ENCODE measurements around the gene FRY. TPM values are rescaled to one million over a fixed set of nuclear protein-coding genes. Genes with fewer than 3 reads are reported as not detected.

FRY gene
- total RNA-seq, 2 donors from 2014 or later, result 32.0 to 45.4 TPM

- ATAC-seq (no peak), DNase-seq (no peak)
- Histone ChIP-seq H3K9me3 (no peaks in the 10 kb centered on the region), H3K4me3 (no peak overlapping the region), H3K4me1 (no peaks in the 10 kb centered on the region), H3K27ac (no peak overlapping the region), H3K27me3 (no peaks in the 10 kb centered on the region), H3K36me3 (replicated peaks in 1 of 2; ENCODE audit: insufficient read depth in 1 of 2, low read depth in 2 of 2) (peaks cover 1 to 17% of the 10 kb centered on the region in 2 donors)
- no peak for TF ChIP-seq POLR2A (IDR thresholded peaks at IDR 0.05)
- TF ChIP-seq, protein P1, sequence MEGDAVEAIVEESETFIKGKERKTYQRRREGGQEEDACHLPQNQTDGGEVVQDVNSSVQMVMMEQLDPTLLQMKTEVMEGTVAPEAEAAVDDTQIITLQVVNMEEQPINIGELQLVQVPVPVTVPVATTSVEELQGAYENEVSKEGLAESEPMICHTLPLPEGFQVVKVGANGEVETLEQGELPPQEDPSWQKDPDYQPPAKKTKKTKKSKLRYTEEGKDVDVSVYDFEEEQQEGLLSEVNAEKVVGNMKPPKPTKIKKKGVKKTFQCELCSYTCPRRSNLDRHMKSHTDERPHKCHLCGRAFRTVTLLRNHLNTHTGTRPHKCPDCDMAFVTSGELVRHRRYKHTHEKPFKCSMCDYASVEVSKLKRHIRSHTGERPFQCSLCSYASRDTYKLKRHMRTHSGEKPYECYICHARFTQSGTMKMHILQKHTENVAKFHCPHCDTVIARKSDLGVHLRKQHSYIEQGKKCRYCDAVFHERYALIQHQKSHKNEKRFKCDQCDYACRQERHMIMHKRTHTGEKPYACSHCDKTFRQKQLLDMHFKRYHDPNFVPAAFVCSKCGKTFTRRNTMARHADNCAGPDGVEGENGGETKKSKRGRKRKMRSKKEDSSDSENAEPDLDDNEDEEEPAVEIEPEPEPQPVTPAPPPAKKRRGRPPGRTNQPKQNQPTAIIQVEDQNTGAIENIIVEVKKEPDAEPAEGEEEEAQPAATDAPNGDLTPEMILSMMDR (IDR thresholded peaks at IDR 0.05), result no peak
- intact Hi-C loops (cut with DNase I), result no loop called here
- 85 to 99% methylated on average over 5 of the region's 5 CpGs for WGBS, 2 donors
Observed at GRCh38 chr13:32216281-32216680, 184.7 kb downstream of the FRY start.

- no peak overlapping the region for H3K27ac ChIP-seq
- no peak for DNase-seq
- no peaks in the 10 kb centered on the region for H3K27me3 ChIP-seq
- no peak for ATAC-seq
- no peak for TF ChIP-seq POLR2A (IDR thresholded peaks at IDR 0.05)
- TF ChIP-seq, protein P1 (IDR thresholded peaks at IDR 0.05), result no peak
- H3K36me3 ChIP-seq (replicated peaks in 1 of 2; ENCODE audit: insufficient read depth in 1 of 2, low read depth in 2 of 2), result peaks cover 0 to 14% of the 10 kb centered on the region in 2 donors
- H3K4me3 ChIP-seq, result no peak overlapping the region
- no peaks in the 10 kb centered on the region for H3K9me3 ChIP-seq
- 91 to 96% methylated on average over 6 of the region's 6 CpGs for WGBS, 2 donors
- intact Hi-C loops (cut with DNase I), result no loop called here
- no peaks in the 10 kb centered on the region for H3K4me1 ChIP-seq
Observed at GRCh38 chr13:32222046-32222676, 190.6 kb downstream of the FRY start.

DNA sequence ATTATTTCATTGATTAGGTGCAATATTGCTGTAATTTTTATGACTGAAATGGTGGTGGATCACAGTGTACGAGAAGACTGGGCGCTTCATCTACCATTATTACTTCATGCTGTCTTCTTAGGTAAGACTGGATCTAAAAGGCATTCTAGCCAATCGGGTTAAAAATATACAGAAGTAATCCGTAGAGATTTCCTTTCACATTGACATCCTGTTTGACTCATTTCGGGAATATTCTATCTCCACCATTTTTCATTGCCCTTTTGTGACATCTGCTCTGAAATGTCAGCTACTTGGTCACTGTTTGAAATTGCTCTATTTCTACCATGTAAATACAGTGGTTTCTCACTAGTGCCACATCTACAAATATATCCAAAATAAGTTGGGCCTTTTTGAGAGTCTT is 193.3 kb downstream of the FRY start:
- H3K4me3 ChIP-seq, result no peak overlapping the region
- no peaks in the 10 kb centered on the region for H3K27me3 ChIP-seq
- no peaks in the 10 kb centered on the region for H3K9me3 ChIP-seq
- TF ChIP-seq POLR2A (IDR thresholded peaks at IDR 0.05), result no peak
- TF ChIP-seq, protein P1 (IDR thresholded peaks at IDR 0.05), result no peak
- peaks cover 0 to 19% of the 10 kb centered on the region in 2 donors for H3K36me3 ChIP-seq (replicated peaks in 1 of 2; ENCODE audit: insufficient read depth in 1 of 2, low read depth in 2 of 2)
- ATAC-seq (no peak), DNase-seq (no peak)
- WGBS, 2 donors, result 91 to 94% methylated on average over 5 of the region's 5 CpGs
- no peak overlapping the region for H3K27ac ChIP-seq
- intact Hi-C loops (cut with DNase I), result no loop called here
- no peaks in the 10 kb centered on the region for H3K4me1 ChIP-seq

DNA sequence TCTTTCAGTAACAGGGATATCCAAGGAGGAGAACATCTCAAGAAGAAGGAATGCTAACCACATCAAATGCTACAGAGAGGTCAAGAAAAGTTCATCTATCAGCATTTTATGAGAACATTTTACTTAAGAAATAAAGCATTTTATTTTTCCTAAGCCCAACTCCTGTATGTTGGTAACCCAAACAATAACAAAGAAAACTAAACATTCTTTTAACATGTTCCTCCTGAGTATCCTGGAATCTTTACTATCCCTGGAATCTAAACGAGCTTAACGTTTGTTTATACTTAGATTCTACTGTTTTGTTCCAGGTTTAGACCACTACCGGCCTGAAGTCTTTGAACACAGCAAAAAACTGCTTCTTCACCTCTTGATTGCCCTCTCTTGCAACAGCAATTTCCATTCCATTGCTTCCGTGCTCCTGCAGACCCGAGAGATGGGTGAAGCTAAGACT is 193.9 kb downstream of the FRY start:
- intact Hi-C loops (cut with DNase I), result no loop called here
- H3K27me3 ChIP-seq, result no peaks in the 10 kb centered on the region
- H3K4me3 ChIP-seq, result no peak overlapping the region
- no peak for ATAC-seq
- H3K9me3 ChIP-seq, result no peaks in the 10 kb centered on the region
- no peaks in the 10 kb centered on the region for H3K4me1 ChIP-seq
- H3K36me3 ChIP-seq (replicated peaks in 1 of 2; ENCODE audit: insufficient read depth in 1 of 2, low read depth in 2 of 2), result peaks cover 0 to 19% of the 10 kb centered on the region in 2 donors
- no peak for DNase-seq
- H3K27ac ChIP-seq, result no peak overlapping the region
- WGBS, 2 donors, result 68 to 82% methylated on average over 5 of the region's 5 CpGs
- TF ChIP-seq, protein P1 (IDR thresholded peaks at IDR 0.05), result no peak
- no peak for TF ChIP-seq POLR2A (IDR thresholded peaks at IDR 0.05)
